Activated CD8-positive, alpha-beta memory T cell treated with anti-CD3 and anti-CD28 coated beads, Interleukin-2, amount 50 U/mL, for 4 hours (primary cell): ENCODE measurements around the gene C5orf63.
"Not testable (repeated sequence)": the region's sequence is repeated elsewhere in the genome, so short reads cannot be mapped to it uniquely, and the experiment has no call there.

ENCODE experiments used
- DNase-seq: peaks from one replicate; pipeline ENCODE4 v3.0.0-alpha.2; 2020

C5orf63 gene

GRCh38 chr5:127072861-127073846, at the start of gene C5orf63:
C5orf63 (minus strand) TSS chr5:127073502; CDS start chr5:127058995, 14,507 bp downstream.
- peak; percentile 64 for DNase-seq

DNA sequence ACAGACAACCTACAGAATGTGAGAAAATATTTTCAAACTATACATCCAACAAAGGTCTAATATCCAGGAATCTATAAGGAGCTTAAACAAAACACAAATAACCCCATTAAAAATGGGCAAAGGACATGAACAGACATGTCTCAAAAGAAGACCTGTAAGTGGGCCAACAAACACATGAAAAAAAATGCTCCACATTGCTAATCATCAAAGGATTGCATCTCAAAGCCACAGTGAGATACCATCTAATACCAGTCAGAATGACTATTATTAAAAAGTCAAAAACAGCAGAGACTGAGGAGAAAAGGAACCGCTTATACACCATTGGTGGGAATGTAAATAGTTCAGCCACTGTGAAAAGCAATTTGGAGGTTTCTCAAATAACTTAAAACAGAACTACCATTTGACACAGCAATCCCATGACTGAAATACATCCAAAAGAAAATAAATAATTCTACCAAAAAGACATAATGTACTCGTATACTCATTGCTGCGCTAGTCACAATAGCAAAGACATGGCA, 39.1 kb upstream of the C5orf63 start:
- DNase-seq: no peak

- DNase-seq: no peak
These were observed 37.8 kb upstream of the C5orf63 start for GRCh38 chr5:127111112-127111511.

- not testable (repeated sequence) for DNase-seq
These were observed 35.4 kb upstream of the C5orf63 start for GRCh38 chr5:127108624-127109260.

GRCh38 chr5:127101935-127102334, 28.6 kb upstream of the C5orf63 start:
- DNase-seq: no peak

DNA sequence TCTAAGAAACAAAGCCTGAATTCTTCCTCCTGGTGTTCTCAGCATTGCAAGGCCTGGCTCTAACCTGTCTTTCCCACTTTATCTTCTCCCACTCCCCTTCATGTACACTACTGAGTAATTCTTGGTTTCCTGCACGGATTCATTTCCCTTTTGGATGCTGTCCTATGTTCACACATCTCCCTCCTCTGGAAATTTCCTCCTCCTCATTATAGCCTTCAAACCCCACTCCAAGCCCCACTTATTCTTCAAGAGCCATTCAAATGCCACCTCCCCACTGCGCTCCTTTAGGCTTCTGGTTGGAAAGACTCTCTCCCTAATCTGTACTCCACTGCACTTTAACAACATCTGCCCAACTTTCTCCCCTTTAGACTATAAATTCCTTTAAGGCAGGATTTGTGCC, 28.2 kb upstream of the C5orf63 start:
- DNase-seq: no peak

DNA sequence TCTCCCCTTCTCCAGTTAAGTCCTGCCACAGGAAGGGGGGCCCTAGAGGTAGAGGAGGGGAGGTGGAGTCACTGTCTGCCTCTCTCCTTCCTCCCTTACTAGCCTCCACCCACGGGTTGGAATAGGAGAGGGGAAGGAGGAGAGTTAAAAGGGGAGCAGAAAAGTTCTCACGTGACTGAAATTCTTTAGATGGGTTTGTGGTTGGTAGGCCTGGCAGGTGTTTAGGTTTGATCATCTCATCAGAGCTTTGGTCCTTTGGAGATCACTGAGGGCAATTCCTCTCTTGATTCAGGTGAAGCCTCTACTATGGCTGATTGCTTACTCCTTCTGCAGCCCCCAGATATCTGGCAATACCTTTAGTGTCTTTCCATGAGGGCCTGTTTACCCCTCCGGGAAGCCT, 24.9 kb upstream of the C5orf63 start:
- DNase-seq: no peak

- DNase-seq: no peak
These were observed 24.0 kb upstream of the C5orf63 start for GRCh38 chr5:127097278-127097677.

DNA sequence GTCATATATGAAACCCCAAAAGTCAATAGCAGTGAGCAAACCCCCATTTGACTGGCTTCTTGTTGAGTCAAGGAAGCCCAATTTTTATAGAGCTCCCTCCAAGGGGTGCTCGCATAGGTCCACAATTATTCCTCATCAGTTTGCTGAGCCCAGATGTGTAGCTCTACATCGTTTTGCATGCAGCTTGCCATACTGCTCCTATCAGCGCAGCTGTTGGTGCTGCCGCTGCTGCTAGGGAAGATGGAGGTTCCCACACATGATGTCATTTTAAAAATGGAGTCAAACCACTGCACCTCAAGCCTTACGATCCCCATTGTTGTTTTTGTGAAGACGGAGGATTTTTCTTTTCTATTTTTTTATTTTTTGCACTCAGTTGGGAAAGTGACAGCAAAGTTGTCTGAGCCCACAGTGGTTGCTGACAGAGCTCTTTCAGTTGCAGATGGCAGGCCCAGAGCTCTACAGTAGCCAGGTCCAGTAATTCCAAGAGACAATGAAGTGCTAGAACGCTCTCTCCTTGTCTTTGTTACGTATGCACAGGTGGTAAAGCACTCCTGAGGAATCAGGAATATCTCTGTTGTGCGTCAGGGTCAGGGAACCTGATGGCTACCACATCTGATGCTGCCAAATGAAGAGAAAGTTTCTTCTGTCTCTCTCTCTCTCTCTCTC, 23.2 kb upstream of the C5orf63 start:
- DNase-seq: no peak

DNA sequence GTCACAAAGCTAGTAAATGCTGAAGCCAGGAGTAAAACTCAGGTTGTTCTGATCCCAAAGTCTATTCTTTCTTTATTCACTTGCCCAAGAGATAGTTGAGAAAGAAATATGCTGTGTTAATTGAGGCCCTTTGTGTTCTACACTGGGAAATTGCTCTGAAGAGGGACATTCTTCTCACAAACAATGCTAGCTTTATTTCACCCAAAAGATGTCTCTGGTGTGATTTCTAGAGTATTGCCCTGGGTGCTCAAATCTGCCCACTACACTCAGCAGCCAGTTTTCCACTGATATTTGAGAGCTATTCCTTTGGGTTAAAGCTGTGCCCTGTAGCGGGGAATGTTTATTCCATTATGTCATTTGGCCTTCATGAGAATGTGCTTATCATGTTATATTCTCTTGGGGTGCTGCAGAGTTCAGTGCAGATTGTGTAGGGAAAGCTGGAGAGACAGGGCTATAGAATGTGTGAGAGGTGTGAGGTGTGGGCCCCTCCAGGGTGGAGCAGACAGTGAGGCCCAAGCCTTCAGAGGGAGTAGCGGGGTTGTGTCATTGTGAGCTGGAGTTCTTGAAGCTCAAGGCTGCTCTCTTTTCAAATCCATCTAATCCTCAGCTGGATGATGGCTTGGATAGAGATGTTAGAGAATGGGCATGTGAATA, 21.0 kb upstream of the C5orf63 start:
- no peak for DNase-seq

GRCh38 chr5:127092690-127093089, 19.4 kb upstream of the C5orf63 start:
- no peak for DNase-seq

DNA sequence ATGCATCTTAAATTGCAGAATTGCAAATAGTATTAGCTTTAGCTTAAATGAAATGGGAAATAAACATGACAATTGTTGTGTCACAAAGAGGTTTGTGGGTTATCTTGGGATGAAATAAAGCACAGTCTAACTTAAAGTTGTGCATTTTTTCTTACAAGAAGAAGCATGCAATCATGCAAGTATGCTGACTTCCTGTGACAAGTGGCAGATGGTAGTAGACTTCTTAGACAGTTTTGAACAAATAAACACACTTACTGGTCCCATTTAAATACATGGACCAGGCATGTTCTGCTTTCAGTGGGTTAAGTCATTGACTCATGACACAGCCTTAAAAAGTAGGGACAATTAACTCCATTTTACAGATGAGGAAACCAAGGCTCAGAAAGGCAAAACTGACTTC, 15.9 kb upstream of the C5orf63 start:
- no peak for DNase-seq

GRCh38 chr5:127088251-127088650, 14.9 kb upstream of the C5orf63 start:
- no peak for DNase-seq

GRCh38 chr5:127086589-127086988, 13.3 kb upstream of the C5orf63 start:
- DNase-seq: no peak

DNA sequence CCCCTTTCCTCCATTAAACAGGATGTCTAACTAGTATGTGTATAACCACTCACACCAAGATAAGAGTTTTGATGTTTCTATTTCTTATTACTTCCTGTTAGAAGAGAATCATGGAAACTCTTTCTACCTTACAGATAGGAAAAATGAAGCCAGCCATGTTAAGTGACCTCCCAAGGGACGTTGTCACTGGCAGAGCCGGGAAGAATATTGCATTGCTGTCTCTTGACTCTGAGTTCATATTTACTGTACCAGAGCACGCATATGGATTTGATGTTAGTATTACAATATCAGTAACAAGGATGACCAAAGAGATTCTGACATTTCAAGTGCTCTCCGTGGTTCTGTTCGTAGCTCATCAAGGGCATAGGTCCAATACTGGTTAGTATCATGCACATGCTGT, 12.5 kb upstream of the C5orf63 start:
- no peak for DNase-seq

DNA sequence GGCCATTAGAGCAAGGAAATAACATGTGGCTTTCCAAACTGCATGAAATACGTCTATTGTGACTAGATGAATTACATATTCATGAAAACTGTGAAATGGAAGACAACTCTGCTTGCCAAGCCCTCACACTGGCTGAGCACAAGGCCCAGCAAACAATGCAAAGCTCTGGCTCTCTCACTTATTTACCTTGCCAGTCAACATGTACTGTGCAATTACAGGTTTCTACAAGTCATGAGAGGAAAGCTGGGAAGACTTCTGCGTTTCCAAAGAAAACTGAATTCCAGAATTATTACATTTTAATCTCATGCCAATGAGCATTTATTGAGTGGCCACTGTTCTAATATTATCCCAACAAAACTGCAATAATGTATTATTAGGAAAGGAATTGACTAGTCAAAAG, 12.1 kb upstream of the C5orf63 start:
- no peak for DNase-seq

- DNase-seq: no peak
These were observed 11.4 kb upstream of the C5orf63 start for GRCh38 chr5:127084656-127085055.

GRCh38 chr5:127083711-127084110, 10.4 kb upstream of the C5orf63 start:
- DNase-seq: no peak

DNA sequence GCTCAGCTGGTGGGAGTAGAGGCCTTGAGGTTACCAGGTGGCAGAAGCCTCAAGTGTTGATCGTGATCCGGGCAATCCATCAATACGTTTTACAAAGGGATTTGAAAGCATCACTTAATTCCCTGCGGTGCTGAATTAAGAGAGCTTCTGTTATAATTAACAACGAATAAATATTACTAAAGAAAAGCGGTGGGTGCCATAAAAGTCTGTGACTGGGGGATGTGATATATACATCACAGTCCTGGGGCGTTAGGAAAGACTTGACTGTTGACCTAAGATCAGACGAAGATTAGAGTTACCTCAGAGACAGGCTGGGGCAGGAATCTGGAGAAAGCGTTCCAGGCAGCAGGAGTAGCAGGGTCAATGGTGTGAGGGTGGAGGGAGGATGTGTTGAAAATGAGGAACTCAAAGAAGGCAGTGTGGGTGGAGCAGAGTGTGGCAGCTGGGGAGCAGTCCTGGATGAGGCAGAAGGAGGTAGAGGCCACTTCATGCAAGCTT, 6.7 kb upstream of the C5orf63 start:
- DNase-seq: no peak

GRCh38 chr5:127077366-127077765, 4.1 kb upstream of the C5orf63 start:
- DNase-seq: no peak

DNA sequence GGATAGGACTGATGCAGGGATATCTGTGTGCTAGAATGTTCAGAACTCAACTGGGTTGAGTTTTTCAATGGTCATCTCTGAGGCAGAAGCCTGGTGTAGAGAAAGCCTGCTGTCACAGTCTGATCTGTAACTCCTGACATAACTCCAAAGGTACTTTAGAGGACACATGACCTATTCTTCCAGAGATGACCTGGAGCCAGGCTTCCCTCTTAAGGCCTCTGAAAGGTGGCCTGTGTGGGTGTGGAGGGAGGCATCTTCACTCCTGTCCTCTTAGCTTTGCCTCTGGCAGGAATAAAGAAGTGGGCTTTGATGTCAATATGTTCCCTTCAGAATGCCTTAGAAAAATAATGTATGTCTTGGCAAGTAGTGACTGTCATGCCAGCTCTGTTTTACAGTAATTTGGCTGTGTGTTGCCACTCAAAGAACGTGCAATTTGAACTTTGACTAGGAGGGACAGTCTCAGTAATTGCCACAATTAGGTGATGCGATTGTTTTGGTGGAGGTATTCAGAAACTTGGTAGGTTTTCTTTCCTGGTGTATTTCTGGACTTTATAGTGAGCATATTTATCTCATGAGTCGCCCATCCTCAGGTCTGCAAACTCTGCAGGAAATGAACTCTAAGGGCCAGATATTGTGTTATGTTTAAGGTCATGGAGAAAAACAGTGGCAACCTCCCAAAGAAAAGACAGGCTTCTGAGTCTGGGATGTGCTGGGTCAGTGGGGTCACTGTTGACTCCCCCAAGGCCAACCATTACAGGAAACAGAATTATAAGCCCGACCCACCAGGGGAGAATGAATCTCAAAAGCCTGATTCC, 3.2 kb upstream of the C5orf63 start:
- DNase-seq: no peak

DNA sequence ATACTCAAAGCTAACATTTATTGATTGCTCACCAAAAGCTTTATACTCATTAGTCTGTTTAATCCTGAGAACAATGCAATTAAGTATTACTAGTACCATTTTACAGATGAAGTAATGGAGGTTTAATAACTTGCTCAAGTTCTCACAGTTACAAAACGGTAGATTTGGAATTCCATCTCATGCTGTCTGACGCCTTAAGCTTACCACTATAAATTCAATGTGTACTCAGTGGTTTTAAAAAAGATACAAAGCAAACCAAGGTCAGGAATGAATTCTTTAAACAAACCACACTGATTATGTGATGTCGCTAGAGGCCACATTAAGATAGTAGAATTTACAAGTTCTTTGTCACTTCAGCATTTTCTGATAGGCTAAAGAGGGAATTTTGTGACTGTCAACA, 1.2 kb upstream of the C5orf63 start:
- no peak for DNase-seq
